HG03520 (cell line): ENCODE data around the gene CCHCR1.
A peak's percentile ranks its signal among the peaks of the same experiment; 100 is the strongest.
"Not testable (repeated sequence)": the region's sequence is repeated elsewhere in the genome, so short reads cannot be mapped to it uniquely, and the experiment has no call there.

Source experiments
- ATAC-seq: cut with Tn5 transposase; IDR thresholded peaks from one replicate; pipeline ENCODE4 v1.9.1; 2021; ENCODE audit warnings: mild to moderate bottlenecking, moderate library complexity; ENCODE audit not compliant: unreplicated experiment

The CCHCR1 gene

DNA sequence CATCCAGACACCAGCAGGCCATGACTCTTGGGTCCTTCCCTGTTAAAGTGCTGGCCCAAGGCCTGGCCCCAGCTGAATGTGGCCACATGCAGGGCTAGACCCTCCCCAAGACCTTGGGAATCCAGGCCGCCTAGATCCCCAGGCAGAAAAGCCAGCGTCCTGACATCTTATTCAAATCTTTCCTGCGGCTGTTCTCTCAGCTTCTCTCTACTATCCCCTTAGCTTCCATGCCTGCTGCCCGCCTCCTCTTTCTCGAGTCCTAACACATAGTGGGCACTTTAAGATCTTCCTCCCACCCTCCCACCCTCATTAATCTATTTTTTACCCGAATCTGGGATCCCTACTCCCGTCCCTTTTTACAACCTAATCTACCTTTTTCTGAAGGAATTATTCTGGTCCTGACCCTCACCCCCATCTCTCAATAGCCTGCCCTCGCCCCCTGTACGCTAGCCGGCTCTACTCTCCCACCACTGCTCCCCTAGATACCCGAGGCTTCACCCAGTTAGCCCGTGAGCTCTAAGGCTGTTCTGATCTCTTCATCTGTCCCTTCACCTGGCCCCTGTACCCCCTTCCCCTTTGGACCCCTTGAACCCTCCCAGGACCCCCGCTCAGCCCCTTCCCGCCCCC lies at the start of gene CCHCR1:
Gene CCHCR1 (minus strand): TSS at position 290 of the 627 bp plus-strand sequence. CDS start 202 bp downstream, at position 88.
- ATAC-seq = peak; percentile 3

GRCh38 chr6:31205638-31206037 lies 48.0 kb upstream of the CCHCR1 start:
- ATAC-seq = no peak

- no peak for ATAC-seq
Measured at GRCh38 chr6:31204751-31205145, 47.1 kb upstream of the CCHCR1 start.

GRCh38 chr6:31203345-31203979 lies 45.9 kb upstream of the CCHCR1 start:
- ATAC-seq = peak; percentile 56

- ATAC-seq = no peak
Measured at GRCh38 chr6:31202259-31203166, 44.9 kb upstream of the CCHCR1 start.

DNA sequence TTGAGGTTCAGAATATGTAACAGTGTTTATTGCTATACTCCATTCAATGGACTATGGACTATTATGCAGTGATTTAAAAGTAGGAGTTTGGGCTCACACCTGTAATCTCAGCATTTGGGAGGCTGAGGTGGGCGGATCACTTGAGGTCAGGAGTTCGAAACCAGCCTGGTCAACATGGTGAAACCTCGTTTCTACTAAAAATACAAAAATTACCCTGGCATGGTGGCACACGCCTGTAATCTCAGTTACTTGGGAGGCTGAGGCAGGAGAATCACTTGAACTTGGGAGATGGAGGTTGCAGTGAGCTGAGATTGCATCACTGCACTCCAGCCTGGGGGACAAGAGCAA lies 41.5 kb upstream of the CCHCR1 start:
- ATAC-seq = not testable (repeated sequence)

DNA sequence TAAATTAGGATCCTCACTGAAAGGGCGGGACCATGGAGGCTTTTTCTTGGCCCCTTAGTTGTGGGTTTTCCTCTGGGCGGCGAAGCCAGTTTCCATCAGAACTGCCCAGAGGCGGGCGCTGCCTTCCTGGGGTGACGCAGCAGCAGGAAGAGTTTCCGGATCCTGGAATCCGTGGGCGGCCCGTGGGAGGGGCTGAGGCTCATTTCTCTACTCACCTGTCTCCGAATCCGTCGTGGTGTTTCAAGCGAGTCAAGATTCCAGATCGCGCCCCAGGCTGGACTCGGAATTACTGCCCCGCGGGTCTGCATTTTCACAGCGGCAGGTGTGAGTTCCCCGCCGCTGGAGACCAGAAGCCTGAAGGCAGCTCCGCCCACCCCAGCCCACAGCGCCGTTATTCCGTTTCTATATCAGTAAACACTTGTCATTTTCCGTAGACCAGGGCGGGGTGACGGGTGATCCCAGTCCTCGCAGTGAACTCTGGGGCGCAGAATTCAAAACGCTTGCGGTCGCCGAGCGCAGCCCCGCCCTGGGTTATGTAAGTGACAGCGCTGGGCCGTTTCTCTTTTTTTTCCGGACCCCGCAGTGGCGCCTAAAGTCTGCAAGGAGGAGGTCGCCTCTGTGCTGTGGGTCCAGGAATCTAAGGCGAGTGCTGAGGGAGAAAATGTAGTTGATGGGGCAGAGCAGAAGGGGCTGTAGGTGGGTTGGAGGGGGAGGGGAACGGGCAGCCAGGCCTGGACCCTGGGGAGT lies 40.1 kb upstream of the CCHCR1 start:
- ATAC-seq = peak; percentile 54

GRCh38 chr6:31196251-31197022 lies 38.8 kb upstream of the CCHCR1 start:
- not testable (repeated sequence) for ATAC-seq

GRCh38 chr6:31195308-31195979 lies 37.8 kb upstream of the CCHCR1 start:
- ATAC-seq = not testable (repeated sequence)

DNA sequence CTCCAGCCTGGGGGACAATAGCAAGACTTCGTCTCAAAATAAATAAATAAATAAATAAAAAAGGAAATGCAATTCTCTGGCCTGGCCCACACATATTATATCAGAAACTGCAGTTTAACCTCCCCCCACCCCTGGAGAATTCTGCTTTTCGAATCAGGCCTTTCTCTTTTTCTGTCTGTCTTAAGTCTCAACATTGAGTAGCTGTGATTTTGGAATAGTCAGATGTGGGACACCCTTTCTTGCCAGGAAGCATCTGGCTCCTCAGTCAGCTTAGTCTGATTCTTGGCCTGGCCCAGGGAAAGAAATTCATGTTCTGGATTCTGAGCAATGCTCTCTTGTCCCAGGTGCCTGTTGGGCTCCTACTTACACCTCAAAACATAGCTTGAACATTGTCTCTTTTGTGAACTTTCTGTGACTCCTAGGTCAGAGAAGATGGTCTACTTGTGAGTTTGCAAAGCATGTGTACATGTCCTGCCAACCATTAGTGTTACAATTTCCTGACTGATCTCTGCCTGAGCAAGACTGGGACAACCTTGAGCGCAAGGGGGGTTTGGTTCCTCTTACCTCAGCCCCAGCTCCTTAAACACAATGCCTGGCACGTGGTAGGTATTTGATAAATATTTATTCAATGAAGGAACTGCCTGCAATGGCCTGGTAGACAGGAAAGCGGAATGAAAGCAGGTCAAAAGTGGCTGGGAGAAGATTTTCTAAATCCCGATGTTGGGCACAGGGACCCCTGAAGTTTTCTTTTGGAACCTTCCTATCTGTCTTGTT lies 36.6 kb upstream of the CCHCR1 start:
- ATAC-seq = no peak

DNA sequence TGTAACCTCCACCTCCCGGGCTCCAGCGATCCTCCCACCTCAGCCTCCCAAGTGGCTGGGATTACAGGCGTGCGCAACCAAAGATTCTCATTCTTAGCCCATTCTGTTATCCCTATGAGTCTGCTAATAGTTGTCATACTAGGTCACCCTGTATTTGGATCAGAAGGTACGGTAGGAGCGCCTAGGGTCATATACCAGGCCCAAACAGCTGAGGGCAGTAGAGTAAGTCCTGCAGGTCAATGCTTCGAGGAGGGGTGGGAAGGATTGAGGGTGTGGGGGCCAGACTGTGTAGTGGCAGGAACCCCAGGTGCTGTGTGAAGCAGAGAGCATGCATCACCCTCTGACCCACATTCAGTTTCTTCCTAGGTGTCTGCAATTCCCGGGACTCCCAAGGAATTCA lies 35.6 kb upstream of the CCHCR1 start:
- ATAC-seq = no peak

GRCh38 chr6:31192431-31193105 lies 35.0 kb upstream of the CCHCR1 start:
- not testable (repeated sequence) for ATAC-seq

GRCh38 chr6:31190488-31190887 lies 32.9 kb upstream of the CCHCR1 start:
- no peak for ATAC-seq

DNA sequence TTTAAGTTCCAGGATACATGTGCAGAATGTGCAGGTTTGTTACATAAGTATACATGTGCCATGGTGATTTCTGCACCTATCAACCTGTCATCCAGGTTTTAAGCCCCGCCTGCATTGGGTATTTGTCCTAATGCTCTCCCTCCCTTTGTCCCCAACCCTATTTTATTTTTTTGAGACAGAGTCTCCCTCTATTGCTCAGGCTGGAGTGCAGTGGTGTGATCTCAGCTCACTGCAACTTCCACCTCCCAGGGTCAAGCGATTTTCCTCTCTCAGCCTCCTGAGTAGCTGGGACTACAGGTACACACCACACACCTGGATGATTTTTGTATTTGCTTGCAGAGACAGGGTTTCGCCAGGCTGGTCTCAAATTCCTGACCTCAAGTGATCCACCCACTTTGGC lies 31.6 kb upstream of the CCHCR1 start:
- not testable (repeated sequence) for ATAC-seq

- ATAC-seq = no peak
Measured at GRCh38 chr6:31187780-31188194, 30.2 kb upstream of the CCHCR1 start.

GRCh38 chr6:31186052-31186734 lies 28.6 kb upstream of the CCHCR1 start:
- ATAC-seq = no peak

DNA sequence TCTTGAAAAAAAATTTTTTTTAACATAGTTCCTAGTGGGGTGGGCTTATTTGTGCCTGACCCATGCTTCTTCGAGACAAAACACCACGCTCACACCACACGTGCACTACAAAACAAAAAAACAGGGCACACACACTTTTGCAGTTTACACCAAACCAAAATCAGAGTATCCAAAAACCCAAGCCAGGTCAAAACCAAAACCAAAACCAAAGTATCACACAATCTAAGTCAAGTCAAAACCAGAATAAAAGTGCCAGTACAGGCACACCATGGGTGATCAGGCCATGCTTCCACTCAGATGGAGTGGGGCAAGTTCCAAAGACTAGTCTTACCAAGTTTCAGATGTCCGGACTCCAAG lies 28.1 kb upstream of the CCHCR1 start:
- not testable (repeated sequence) for ATAC-seq

DNA sequence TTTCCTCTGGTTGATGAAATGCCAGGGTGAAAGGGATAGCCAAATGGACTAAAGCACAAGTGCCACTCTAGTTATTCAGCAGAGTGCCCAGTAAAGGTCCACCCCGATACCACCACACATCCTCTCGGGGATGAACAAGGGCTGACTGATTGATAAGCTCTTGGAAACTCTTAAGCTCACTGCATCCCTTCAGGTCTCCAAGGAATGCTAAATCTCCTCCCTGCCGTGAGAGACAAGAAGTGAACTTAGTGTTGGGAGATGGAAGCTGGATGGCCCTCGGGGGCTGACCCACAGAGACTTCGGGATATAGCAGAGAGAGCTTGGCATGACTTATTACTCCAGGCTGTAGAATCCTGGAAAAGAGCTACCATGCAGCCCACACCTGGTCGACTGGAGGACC lies 26.3 kb upstream of the CCHCR1 start:
- ATAC-seq = not testable (repeated sequence)
